ENCODE data around the gene FAM149B1. TPM values are rescaled to one million over a fixed set of nuclear protein-coding genes. Genes with fewer than 3 reads are reported as not detected.

FAM149B1 gene
- total and polyA plus RNA-seq, 2 of the 13 experiments (the other 11 are each of a cell fraction or from before 2014, with no cell fraction given) = 9.3 to 16.8 TPM

DNA sequence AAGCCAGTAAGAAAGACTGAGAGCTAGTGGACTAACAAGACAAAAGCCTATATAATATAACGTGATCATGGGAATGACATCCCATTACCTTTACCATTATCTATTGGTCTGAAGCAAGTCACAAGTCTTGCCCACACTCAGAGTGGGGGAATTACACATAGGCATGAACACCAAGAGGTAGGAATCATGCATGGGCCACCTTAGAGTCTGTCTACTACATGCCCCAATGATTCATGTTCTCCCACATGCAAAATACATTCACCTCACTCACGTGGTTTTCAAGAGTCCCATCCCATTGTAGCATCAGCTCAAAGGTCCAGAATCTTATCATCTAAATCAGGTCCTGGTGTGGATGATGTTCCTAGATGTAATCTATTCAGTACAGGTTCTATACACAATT, 49.7 kb downstream of the FAM149B1 start:
- no peak for TF ChIP-seq ZC3H13 (CRISPR knock-in tag; IDR thresholded peaks at IDR 0.05)
- TF ChIP-seq, protein P1, sequence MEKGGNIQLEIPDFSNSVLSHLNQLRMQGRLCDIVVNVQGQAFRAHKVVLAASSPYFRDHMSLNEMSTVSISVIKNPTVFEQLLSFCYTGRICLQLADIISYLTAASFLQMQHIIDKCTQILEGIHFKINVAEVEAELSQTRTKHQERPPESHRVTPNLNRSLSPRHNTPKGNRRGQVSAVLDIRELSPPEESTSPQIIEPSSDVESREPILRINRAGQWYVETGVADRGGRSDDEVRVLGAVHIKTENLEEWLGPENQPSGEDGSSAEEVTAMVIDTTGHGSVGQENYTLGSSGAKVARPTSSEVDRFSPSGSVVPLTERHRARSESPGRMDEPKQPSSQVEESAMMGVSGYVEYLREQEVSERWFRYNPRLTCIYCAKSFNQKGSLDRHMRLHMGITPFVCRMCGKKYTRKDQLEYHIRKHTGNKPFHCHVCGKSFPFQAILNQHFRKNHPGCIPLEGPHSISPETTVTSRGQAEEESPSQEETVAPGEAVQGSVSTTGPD (CRISPR knock-in tag; IDR thresholded peaks at IDR 0.05) = no peak
- CTCF ChIA-PET (ENCODE audit: low intra/inter-chr PET ratio, low total read pairs) = no interaction called here
- POLR2A ChIA-PET = interaction anchor here (2.5 kb wide), 1 partner anchor 50 kb away, joined by 10 read pairs; the partner anchor contains the start of genes ECD and FAM149B1
- Histone ChIP-seq H3K4me1 (ENCODE audit: insufficient read depth, low read length) (peaks cover 35% of the 10 kb centered on the region), H4K20me1 (ENCODE audit: insufficient read depth, low read length) (no peaks in the 10 kb centered on the region), H3K36me3 (replicated peaks in 1 of 2; ENCODE audit: control insufficient read depth in 1 of 2, insufficient read depth in 2 of 2, low read length in 2 of 2) (no peaks in the 10 kb centered on the region), H3K79me2 (ENCODE audit: insufficient read depth, low read length) (no peaks in the 10 kb centered on the region), H3K27me3 (ENCODE audit: control insufficient read depth in 1 of 2, insufficient read depth in 2 of 2, low read length in 2 of 2) (no peaks in the 10 kb centered on the region), H3K9ac (ENCODE audit: insufficient read depth, low read depth, low read length) (no peak overlapping the region), H3K9me3 (ENCODE audit: low read length) (no peaks in the 10 kb centered on the region), H2AFZ (ENCODE audit: low read length) (no peak overlapping the region), H3K4me2 (ENCODE audit: low read depth, low read length) (no peak overlapping the region), H3K4me3 (replicated peaks in 1 of 3; ENCODE audit: insufficient read depth in 1 of 3, low read depth in 2 of 3, low read length in 3 of 3) (no peak overlapping the region), H3K27ac (ENCODE audit: extremely low read length, insufficient read depth, low read length) (no peak overlapping the region)
- no TSS peak for BruUV-seq (replicated peaks)
- in situ Hi-C loops (cut with HindIII; ENCODE audit: extremely low pct_ligation_motif_present, low pct_unique_long_range_greater_than_20kb) = no loop called here
- intact Hi-C loops (cut with micrococcal nuclease; ENCODE audit: unreplicated experiment) = loop anchor here (2.0 kb wide), 1 partner anchor 49 kb away; the partner anchor contains the start of genes ECD and FAM149B1
- ATAC-seq (no peak), FAIRE-seq (no peak), DNase-seq (ENCODE audit: low spot score) (no peak)
- 93% methylated on average over 2 of the region's 2 CpGs for WGBS (ENCODE audit: low lambda C conversion rate)

DNA sequence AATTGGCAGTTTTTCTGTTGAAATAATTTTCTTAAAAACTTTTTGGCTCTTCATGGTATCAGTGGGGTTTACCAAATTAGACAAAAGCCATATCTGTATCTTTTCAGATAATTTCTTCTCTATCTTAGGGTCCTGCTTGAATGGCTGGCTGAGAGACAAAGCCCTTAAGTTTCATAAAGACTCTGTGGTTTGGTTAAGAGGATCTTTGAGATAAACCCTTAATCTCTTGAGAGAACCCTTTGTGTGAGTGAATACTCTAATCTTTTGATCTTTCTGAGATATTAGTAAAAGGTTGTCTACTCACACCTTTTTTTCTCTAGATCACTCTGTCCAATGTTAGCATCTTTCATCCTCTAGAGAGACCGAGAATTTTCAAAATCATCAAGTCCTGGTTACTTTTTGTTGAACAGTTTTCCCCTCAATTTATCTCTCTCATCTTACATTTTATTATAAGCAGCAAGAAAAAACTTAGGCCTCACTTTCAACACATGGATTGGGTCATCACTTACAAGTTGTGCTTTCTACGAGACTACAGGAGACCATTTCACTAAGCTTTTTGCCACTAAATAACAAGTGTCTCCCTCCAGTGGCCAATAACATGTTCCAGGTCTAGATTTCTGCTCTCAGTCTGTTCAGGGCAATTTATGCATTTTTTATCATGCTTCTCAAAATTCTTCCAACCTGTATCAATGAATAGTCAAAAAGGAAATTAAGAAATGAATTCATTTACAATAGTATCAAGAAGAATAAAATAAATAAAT, 50.7 kb downstream of the FAM149B1 start:
- FAIRE-seq (peak; percentile 77), DNase-seq (ENCODE audit: low spot score) (peak; percentile 35), ATAC-seq (peak; percentile 62)
- Histone ChIP-seq H4K20me1 (ENCODE audit: insufficient read depth, low read length) (no peaks in the 10 kb centered on the region), H3K9me3 (ENCODE audit: low read length) (no peaks in the 10 kb centered on the region), H3K36me3 (replicated peaks in 1 of 2; ENCODE audit: control insufficient read depth in 1 of 2, insufficient read depth in 2 of 2, low read length in 2 of 2) (no peaks in the 10 kb centered on the region), H3K4me1 (ENCODE audit: insufficient read depth, low read length) (peaks cover 30% of the 10 kb centered on the region), H3K4me3 (replicated peaks in 1 of 3; ENCODE audit: insufficient read depth in 1 of 3, low read depth in 2 of 3, low read length in 3 of 3) (no peak overlapping the region), H3K27ac (ENCODE audit: extremely low read length, insufficient read depth, low read length) (no peak overlapping the region), H2AFZ (ENCODE audit: low read length) (no peak overlapping the region), H3K9ac (ENCODE audit: insufficient read depth, low read depth, low read length) (no peak overlapping the region), H3K4me2 (ENCODE audit: low read depth, low read length) (no peak overlapping the region), H3K27me3 (ENCODE audit: control insufficient read depth in 1 of 2, insufficient read depth in 2 of 2, low read length in 2 of 2) (no peaks in the 10 kb centered on the region), H3K79me2 (ENCODE audit: insufficient read depth, low read length) (no peaks in the 10 kb centered on the region)
- intact Hi-C loops (cut with micrococcal nuclease; ENCODE audit: unreplicated experiment) = loop anchor here (2.0 kb wide), 1 partner anchor 50 kb away; the partner anchor contains the start of genes ECD and FAM149B1
- WGBS (ENCODE audit: low lambda C conversion rate) = 84% methylated on average over 2 of the region's 2 CpGs
- no TSS peak for BruUV-seq (replicated peaks)
- ChIA-PET POLR2A (interaction anchor here (1.3 to 2.5 kb wide), 2 partner anchors 34 to 51 kb away, joined by 3 to 10 read pairs; partner anchors contain the start of genes ECD, FAM149B1 and MRPS16), CTCF (ENCODE audit: low intra/inter-chr PET ratio, low total read pairs) (interaction anchor here (1.2 kb wide), 1 partner anchor 51 kb away, joined by 4 read pairs; the partner anchor contains the start of genes ECD and FAM149B1)
- in situ Hi-C loops (cut with HindIII; ENCODE audit: extremely low pct_ligation_motif_present, low pct_unique_long_range_greater_than_20kb) = no loop called here
- TF ChIP-seq ZNF224 (CRISPR knock-in tag; IDR thresholded peaks at IDR 0.05) (no peak), RAD21 (CRISPR knock-in tag; IDR thresholded peaks at IDR 0.05) (0 out of 2 replicates have a peak, but pooled peaks have one; percentile 19), ARNT2 (CRISPR knock-in tag; IDR thresholded peaks at IDR 0.05; ENCODE audit: low read depth) (no peak), NR2C2 (CRISPR knock-in tag; IDR thresholded peaks at IDR 0.05; ENCODE audit: borderline replicate concordance) (no peak), SMC3 (IDR thresholded peaks at IDR 0.05; ENCODE audit: low read length) (peak; percentile 53), PHF8 (CRISPR knock-in tag; IDR thresholded peaks at IDR 0.05) (no peak), KAT2B (IDR thresholded peaks at IDR 0.05; ENCODE audit: borderline replicate concordance, low read depth, low read length) (no peak), STAG1 (CRISPR knock-in tag; IDR thresholded peaks at IDR 0.05) (peak; percentile 44), KDM5B (CRISPR knock-in tag; IDR thresholded peaks at IDR 0.05; ENCODE audit: borderline replicate concordance) (no peak), HNRNPK (IDR thresholded peaks at IDR 0.05; ENCODE audit: low read depth, low read length, poor library complexity, severe bottlenecking) (no peak)
- TF ChIP-seq, protein P2, sequence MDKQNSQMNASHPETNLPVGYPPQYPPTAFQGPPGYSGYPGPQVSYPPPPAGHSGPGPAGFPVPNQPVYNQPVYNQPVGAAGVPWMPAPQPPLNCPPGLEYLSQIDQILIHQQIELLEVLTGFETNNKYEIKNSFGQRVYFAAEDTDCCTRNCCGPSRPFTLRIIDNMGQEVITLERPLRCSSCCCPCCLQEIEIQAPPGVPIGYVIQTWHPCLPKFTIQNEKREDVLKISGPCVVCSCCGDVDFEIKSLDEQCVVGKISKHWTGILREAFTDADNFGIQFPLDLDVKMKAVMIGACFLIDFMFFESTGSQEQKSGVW (CRISPR knock-in tag; IDR thresholded peaks at IDR 0.05; ENCODE audit: borderline replicate concordance) = no peak
- TF ChIP-seq, protein P3, sequence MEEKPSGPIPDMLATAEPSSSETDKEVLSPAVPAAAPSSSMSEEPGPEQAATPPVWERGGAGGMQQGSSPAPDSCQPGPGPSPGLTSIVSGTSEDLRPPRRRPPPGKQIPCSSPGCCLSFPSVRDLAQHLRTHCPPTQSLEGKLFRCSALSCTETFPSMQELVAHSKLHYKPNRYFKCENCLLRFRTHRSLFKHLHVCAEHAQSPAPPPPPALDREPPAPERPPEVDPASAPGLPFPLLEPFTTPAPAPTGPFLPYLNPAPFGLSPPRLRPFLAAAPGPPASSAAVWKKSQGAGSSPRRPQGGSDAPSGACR (CRISPR knock-in tag; IDR thresholded peaks at IDR 0.05) = no peak

Data from HepG2 (cell line).